ENCODE measurements around the gene NEURL3. TPM values are rescaled to one million over a fixed set of nuclear protein-coding genes. Genes with fewer than 3 reads are reported as not detected.

Gene NEURL3
- total and polyA plus RNA-seq, 4 donors: 0.24 to 2.1 (median 0.72) TPM

GRCh38 chr2:96506907-96507240 lies 1.7 kb upstream of the NEURL3 start:
- no peaks in the 10 kb centered on the region for H3K9me3 ChIP-seq (ENCODE audit: control insufficient read depth in 4 of 4, insufficient read depth in 3 of 4, low read length in 3 of 4)
- H3K9ac ChIP-seq (ENCODE audit: insufficient read depth in 1 of 2, low read length in 2 of 2): no peak overlapping the region
- DNase-seq (no peak), ATAC-seq (ENCODE audit: insufficient read depth, low FRiP score) (no peak)
- no peak overlapping the region for H3K4me3 ChIP-seq
- H3K27me3 ChIP-seq (ENCODE audit: control insufficient read depth in 3 of 3, insufficient read depth in 3 of 3, low read length in 2 of 3): no peaks in the 10 kb centered on the region
- H3K27ac ChIP-seq (ENCODE audit: low read depth in 1 of 2, low read length in 1 of 2): no peak overlapping the region
- peaks cover 0 to 28% (median 10%) of the 10 kb centered on the region in 5 donors for H3K4me1 ChIP-seq (ENCODE audit: control insufficient read depth in 5 of 5, insufficient read depth in 5 of 5, low read length in 5 of 5)
- no peak for TF ChIP-seq CTCF (IDR thresholded peaks at IDR 0.05; ENCODE audit: control extremely low read depth, extremely low read depth)
- 94 to 97% methylated on average over 7 of the region's 7 CpGs for WGBS, 2 donors
- no peaks in the 10 kb centered on the region for H3K36me3 ChIP-seq (ENCODE audit: control insufficient read depth in 4 of 4, insufficient read depth in 4 of 4, low read length in 4 of 4)

- no peaks in the 10 kb centered on the region for H3K9me3 ChIP-seq (ENCODE audit: control insufficient read depth in 4 of 4, insufficient read depth in 3 of 4, low read length in 3 of 4)
- no peak overlapping the region for H3K9ac ChIP-seq (ENCODE audit: insufficient read depth in 1 of 2, low read length in 2 of 2)
- H3K27ac ChIP-seq (ENCODE audit: low read depth in 1 of 2, low read length in 1 of 2): no peak overlapping the region
- 90 to 96% methylated on average over 8 of the region's 8 CpGs for WGBS, 2 donors
- no peak for ATAC-seq (ENCODE audit: insufficient read depth, low FRiP score)
- H3K4me1 ChIP-seq (ENCODE audit: control insufficient read depth in 5 of 5, insufficient read depth in 5 of 5, low read length in 5 of 5): peaks cover 0 to 33% (median 10%) of the 10 kb centered on the region in 5 donors
- DNase-seq: no peak
- no peak for TF ChIP-seq CTCF (IDR thresholded peaks at IDR 0.05; ENCODE audit: control extremely low read depth, extremely low read depth)
- no peak overlapping the region for H3K4me3 ChIP-seq
- no peaks in the 10 kb centered on the region for H3K36me3 ChIP-seq (ENCODE audit: control insufficient read depth in 4 of 4, insufficient read depth in 4 of 4, low read length in 4 of 4)
- H3K27me3 ChIP-seq (ENCODE audit: control insufficient read depth in 3 of 3, insufficient read depth in 3 of 3, low read length in 2 of 3): peaks cover 0 to under 1% (median 0%) of the 10 kb centered on the region in 3 donors
These were observed 1.1 kb upstream of the NEURL3 start for GRCh38 chr2:96506016-96506906.

GRCh38 chr2:96503637-96504243 lies 1.4 kb downstream of the NEURL3 start:
- no peak overlapping the region for H3K9ac ChIP-seq (ENCODE audit: insufficient read depth in 1 of 2, low read length in 2 of 2)
- H3K4me1 ChIP-seq (ENCODE audit: control insufficient read depth in 5 of 5, insufficient read depth in 5 of 5, low read length in 5 of 5): peaks cover 0 to 33% (median 7%) of the 10 kb centered on the region in 5 donors
- no peaks in the 10 kb centered on the region for H3K36me3 ChIP-seq (ENCODE audit: control insufficient read depth in 4 of 4, insufficient read depth in 4 of 4, low read length in 4 of 4)
- H3K27ac ChIP-seq (ENCODE audit: low read depth in 1 of 2, low read length in 1 of 2): no peak overlapping the region
- no peak for ATAC-seq (ENCODE audit: insufficient read depth, low FRiP score)
- 85 to 93% methylated on average over 12 of the region's 12 CpGs for WGBS, 2 donors
- peaks cover 0 to 2% (median 0%) of the 10 kb centered on the region in 4 donors for H3K9me3 ChIP-seq (ENCODE audit: control insufficient read depth in 4 of 4, insufficient read depth in 3 of 4, low read length in 3 of 4)
- no peak for DNase-seq
- peaks cover 0 to 23% (median 16%) of the 10 kb centered on the region in 3 donors for H3K27me3 ChIP-seq (ENCODE audit: control insufficient read depth in 3 of 3, insufficient read depth in 3 of 3, low read length in 2 of 3)
- H3K4me3 ChIP-seq: no peak overlapping the region
- TF ChIP-seq CTCF (IDR thresholded peaks at IDR 0.05; ENCODE audit: control extremely low read depth, extremely low read depth): no peak

Data from lung (tissue), 12 donors.